22Rv1 (cell line): ENCODE measurements around the gene HSD3B7.
A peak's percentile ranks its signal among the peaks of the same experiment; 100 is the strongest.

Experiments
- H3K27ac ChIP-seq: fragments of 450-650 bp; 2 replicates; pipeline ENCODE4 v1.5.1; 2017
- ZFX ChIP-seq: fragments of 450-650 bp; IDR thresholded peaks from 2 replicates; pipeline ENCODE4 v1.6.1; 2017; ENCODE audit warnings: antibody characterized with exemption, borderline replicate concordance
- TF ChIP-seq, protein P1 (sequence below): fragments of 450-650 bp; IDR thresholded peaks from 2 replicates; pipeline ENCODE4 v1.5.1; 2017; ENCODE audit warnings: mild to moderate bottlenecking

Gene HSD3B7

DNA sequence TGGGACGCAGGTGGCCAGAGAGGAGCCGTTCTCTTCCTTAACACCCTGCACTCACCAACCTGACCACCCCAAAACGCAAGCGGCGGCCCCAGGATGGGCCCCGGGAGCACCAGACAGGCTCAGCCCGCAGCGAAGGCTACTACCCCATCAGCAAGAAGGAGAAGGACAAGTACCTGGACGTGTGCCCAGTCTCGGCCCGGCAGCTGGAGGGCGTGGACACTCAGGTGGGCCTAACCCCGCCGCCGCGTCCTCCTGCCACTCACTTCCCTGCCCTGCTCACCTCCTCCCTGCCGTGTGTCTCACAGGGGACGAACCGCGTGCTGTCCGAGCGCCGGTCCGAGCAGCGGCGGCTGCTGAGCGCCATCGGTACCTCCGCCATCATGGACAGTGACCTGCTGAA is 4.6 kb upstream of the HSD3B7 start:
- TF ChIP-seq, protein P1, sequence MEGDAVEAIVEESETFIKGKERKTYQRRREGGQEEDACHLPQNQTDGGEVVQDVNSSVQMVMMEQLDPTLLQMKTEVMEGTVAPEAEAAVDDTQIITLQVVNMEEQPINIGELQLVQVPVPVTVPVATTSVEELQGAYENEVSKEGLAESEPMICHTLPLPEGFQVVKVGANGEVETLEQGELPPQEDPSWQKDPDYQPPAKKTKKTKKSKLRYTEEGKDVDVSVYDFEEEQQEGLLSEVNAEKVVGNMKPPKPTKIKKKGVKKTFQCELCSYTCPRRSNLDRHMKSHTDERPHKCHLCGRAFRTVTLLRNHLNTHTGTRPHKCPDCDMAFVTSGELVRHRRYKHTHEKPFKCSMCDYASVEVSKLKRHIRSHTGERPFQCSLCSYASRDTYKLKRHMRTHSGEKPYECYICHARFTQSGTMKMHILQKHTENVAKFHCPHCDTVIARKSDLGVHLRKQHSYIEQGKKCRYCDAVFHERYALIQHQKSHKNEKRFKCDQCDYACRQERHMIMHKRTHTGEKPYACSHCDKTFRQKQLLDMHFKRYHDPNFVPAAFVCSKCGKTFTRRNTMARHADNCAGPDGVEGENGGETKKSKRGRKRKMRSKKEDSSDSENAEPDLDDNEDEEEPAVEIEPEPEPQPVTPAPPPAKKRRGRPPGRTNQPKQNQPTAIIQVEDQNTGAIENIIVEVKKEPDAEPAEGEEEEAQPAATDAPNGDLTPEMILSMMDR: no peak
- no peak for TF ChIP-seq ZFX
- H3K27ac ChIP-seq: no peak overlapping the region

DNA sequence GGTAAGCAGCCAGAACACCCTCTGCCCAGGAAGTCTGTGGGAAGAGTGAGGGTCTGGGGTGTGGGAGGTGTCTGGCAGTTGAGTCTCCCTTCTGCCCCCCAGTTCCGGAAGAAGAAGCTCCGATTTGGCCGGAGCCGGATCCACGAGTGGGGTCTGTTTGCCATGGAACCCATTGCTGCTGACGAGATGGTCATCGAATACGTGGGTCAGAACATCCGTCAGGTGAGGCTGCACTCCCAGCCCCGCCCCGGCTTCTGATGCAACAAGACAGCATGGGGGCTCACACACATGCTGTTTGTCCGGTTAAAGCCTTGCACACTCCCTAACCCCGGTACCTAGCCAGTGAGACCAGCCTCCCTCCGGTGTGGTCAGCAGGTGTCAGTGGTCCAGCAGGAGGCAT is 4.0 kb upstream of the HSD3B7 start:
- H3K27ac ChIP-seq: no peak overlapping the region
- TF ChIP-seq, protein P1: no peak
- TF ChIP-seq ZFX: no peak

DNA sequence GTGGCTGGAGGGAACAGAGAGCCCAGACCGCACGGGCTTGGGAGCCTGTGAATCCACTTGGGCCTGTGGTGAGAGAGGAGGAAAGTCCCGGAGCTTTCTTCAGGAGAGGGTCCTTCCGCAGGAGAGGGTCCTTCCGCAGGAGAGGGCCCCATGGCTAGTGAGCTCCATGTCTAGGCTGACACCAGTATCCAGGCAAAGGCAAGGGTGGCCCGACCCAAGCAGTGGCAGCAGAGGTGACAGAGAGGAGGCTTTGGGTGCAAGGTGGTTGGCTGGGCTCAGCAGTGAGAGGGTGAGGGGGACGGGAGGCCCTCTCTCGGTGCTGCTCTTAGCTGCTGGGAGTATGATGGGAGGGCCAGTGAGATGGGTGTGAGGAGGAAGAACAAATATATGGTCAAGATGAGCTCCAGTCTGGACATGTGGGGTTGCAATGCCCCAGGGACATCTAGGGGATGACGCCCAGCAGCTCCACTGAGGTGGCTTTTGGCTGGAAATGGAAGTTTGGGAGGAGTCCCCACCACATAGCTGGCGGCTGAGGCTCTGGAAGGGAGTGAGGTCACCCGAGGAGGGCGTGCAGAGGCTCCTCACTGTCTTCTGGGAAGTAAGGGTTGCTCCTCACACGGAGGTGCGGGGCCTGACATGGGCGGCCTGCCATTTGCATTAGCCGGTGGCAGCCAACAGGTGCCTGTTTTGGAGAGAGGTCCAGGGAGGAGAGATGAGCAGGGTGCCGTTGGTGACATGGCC is 2.3 kb upstream of the HSD3B7 start:
- H3K27ac ChIP-seq: no peak overlapping the region

DNA sequence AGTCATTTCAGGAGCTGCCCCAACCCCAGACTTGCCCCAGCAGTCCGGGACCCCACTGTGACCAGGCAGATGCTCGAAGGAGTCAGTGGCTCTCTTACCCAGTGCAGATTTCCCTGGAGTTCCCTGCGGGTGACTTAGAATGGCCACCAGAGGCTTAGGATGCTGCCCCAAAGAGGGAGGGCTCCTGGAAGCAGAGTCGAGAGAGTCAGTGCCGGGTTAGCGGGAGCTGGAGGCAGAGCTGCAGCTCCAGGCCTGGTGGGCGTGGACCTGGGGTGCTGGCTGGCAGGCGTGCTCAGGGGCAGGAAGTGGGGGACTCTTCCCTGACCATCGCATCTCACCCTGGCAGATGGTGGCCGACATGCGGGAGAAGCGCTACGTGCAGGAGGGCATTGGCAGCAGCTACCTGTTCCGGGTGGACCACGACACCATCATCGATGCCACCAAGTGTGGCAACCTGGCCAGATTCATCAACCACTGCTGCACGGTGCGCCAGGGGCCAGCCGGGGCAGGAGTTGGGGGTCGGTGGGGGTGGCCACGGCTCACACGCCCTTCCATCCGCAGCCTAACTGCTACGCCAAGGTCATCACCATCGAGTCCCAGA is 1.6 kb upstream of the HSD3B7 start:
- TF ChIP-seq, protein P1: no peak
- TF ChIP-seq ZFX: no peak
- no peak overlapping the region for H3K27ac ChIP-seq

More for the DNA sequence above, 2.3 kb upstream of the HSD3B7 start:
- TF ChIP-seq, protein P1: no peak
- no peak for TF ChIP-seq ZFX

DNA sequence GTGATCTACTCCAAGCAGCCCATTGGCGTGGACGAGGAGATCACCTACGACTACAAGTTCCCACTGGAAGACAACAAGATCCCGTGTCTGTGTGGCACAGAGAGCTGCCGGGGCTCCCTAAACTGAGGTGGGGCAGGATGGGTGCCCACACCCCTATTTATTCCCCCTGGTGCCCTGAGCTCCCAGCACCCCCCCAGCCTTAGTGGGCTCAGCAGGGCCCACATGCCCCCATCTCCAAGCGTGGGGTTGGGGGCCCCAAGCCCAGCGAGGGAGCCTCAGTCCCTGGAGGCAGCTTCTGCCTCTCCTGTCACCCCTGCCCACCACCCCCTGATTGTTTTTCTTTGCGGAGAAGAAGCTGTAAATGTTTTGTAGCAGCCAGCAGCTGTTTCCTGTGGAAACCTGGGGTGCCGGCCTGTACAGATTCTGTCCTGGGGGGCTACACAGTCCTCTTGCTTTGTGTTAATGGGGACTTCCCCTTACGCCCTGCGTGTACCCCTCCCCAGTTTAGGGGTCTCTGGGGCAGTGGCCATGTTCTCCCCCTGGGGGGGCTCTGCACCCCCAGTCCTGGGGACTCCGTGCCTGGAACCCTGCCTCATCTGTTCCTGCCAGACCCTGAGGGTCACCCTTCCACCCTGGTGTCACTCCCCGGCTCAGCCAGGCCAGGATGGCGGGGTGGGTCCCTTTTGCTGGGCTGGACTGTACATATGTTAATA is 953 bp upstream of the HSD3B7 start:
- peak overlapping the region; percentile 71; the same call in 1 of the 2 replicates for H3K27ac ChIP-seq
- TF ChIP-seq, protein P1: no peak
- TF ChIP-seq ZFX: no peak

DNA sequence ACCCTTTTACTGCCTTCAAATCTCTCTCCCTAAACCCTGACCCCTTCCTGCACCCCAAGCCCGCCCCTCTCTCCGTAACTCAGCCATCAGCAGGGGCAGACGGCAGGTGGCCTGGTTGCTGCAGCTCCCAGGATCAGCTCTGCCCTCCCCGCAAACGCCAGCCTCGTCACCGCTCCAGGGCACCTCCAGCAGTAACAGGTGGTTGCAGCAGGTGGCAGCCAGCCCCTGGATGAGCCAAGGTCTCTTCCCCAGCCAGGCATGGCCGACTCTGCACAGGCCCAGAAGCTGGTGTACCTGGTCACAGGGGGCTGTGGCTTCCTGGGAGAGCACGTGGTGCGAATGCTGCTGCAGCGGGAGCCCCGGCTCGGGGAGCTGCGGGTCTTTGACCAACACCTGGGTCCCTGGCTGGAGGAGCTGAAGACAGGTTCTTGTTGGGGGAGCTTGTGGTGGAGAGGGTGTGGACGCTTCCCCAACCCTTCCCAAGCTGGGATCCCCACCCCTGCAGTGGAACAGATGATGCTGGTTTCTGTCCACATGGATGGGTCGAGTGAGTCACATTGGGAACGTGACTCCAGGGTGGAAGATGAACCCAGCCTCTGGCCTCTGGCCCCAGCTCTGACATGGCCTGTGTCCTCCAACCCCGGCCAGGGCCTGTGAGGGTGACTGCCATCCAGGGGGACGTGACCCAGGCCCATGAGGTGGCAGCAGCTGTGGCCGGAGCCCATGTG is 558 bp downstream of the HSD3B7 start:
- peak overlapping the region; percentile 71 for H3K27ac ChIP-seq
- TF ChIP-seq, protein P1: peak; percentile 51
- TF ChIP-seq ZFX: no peak
